GM10266 (cell line): ENCODE measurements around the gene LITAF.
A peak's percentile ranks its signal among the peaks of the same experiment; 100 is the strongest.
"Not testable (repeated sequence)": the region's sequence is repeated elsewhere in the genome, so short reads cannot be mapped to it uniquely, and the experiment has no call there.

Experiments used
- DNase-seq: peaks from one replicate; pipeline ENCODE4 v3.0.0; 2012; ENCODE audit errors: extremely low spot score
- TF ChIP-seq, protein P1 (sequence below): IDR thresholded peaks from 2 replicates; pipeline ENCODE4 v1.5.1; 2012; ENCODE audit warnings: mild to moderate bottlenecking, low read depth; ENCODE audit not compliant: control insufficient read depth, insufficient read depth; ENCODE audit errors: missing control alignments

Gene LITAF

DNA sequence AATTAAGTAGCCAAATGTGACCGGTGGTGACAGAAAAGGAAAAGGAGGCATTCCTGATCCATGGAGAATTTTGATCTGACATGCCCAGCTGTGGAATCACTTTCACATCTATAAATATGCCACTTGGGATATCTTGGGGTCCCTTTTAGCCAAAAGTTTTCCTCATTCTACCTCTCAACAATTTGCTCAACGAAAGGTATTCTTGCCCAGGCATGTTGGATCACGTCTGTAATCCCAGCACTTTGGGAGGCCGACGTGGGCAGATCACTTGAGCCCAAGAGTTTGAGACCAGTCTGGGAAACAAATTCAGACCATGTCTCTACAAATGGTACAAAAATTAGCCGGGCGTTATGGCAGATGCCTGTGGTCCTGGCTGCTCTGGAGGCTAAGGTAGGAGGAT lies 24.3 kb downstream of the LITAF start:
- TF ChIP-seq, protein P1, sequence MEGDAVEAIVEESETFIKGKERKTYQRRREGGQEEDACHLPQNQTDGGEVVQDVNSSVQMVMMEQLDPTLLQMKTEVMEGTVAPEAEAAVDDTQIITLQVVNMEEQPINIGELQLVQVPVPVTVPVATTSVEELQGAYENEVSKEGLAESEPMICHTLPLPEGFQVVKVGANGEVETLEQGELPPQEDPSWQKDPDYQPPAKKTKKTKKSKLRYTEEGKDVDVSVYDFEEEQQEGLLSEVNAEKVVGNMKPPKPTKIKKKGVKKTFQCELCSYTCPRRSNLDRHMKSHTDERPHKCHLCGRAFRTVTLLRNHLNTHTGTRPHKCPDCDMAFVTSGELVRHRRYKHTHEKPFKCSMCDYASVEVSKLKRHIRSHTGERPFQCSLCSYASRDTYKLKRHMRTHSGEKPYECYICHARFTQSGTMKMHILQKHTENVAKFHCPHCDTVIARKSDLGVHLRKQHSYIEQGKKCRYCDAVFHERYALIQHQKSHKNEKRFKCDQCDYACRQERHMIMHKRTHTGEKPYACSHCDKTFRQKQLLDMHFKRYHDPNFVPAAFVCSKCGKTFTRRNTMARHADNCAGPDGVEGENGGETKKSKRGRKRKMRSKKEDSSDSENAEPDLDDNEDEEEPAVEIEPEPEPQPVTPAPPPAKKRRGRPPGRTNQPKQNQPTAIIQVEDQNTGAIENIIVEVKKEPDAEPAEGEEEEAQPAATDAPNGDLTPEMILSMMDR: no peak
- no peak for DNase-seq

DNA sequence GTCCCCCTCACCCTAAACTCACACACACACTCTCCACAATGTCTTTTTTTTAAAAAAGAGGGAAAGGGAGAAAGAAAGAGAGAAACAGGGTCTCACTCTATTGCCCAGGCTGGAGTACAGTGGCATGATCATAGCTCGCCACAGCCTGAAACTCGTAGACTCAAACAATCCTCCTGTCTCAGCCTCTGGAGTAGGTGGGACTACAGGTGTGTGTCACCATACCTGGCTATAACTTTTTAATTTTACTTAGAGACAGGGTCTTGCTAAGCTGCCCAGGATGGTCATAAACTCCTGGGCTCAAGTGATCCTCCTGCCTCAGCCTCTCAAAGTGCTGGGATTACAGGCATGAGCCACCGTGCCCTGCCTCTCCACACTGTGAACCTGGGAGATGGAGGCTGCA lies 24.9 kb downstream of the LITAF start:
- no peak for DNase-seq
- TF ChIP-seq, protein P1: no peak

DNA sequence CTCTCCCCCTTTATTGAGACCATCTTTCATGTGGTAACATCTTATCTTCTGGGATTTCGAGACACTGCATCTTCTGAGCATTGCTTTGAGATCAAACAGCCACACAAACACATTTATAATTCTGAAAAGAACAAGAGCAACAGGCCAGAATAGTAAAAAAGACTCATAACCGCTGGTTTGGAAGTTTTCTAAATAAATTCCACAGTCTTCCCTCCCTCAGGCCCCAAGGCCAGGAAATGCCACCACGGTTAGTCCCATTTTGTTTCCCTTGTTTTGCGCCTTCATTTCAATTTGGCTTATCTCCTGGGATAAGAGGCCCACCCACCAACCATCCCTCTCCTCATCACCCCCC lies 25.3 kb downstream of the LITAF start:
- TF ChIP-seq, protein P1: no peak
- no peak for DNase-seq

DNA sequence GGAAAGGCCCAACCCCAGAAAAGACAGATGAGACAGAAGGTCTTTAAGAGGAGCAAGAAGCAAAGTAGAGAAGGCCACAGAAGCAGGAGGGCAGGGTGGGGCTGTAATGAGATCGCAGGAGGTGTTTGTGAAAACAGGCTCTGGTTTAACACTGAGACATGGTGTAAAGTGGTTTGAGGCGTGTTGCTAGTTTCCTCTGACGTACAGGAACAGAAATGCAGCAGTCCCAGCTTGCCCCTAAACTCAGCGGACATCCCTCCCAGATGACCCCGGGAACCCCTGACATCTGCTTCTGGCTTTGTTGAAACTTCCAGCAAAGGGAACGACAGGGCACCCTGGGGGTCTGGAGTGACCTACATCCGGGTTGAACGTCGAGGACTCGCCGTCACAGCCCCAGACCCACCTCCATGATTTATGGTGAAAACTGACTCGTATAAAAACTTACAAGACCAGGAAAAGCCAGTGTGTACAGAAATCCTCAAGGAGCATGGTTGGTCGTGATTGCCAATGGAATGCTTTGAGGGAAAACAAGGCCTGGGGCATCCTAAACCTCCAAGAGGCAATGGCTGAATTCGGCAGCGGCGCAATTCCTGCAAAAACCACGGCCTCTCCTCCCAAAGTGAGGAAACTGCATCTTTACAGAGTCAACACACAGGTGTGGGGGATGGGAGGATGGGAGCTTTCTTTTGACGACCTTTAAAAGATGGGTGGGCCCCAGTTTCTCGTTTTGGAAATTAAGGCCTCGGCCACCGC lies 25.8 kb downstream of the LITAF start:
- DNase-seq: peak; percentile 46
- TF ChIP-seq, protein P1: no peak

DNA sequence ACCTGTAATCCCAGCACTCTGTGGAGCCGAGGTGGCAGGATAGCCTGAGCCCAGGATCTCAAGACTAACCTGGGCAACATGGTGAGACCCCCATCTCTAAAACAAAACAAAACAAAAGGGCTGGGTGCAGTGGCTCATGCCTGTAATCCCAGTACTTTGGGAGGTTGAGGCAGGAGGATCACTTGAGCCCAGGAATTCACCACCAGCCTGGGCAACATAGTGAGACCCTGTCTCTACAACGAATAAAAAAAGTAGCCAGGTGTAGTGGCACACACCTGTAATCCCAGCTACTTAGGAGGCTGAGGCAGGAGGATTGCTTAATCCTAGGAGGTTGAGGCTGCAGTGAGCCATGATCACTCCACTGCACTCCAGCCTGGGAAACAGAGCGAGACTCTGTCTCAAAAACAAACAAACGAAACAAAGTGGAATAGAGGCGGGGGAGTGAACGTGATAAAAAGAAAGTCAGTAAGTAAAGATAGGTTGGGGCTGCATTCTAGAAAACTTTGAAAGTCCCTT lies 28.4 kb downstream of the LITAF start:
- DNase-seq: not testable (repeated sequence)

DNA sequence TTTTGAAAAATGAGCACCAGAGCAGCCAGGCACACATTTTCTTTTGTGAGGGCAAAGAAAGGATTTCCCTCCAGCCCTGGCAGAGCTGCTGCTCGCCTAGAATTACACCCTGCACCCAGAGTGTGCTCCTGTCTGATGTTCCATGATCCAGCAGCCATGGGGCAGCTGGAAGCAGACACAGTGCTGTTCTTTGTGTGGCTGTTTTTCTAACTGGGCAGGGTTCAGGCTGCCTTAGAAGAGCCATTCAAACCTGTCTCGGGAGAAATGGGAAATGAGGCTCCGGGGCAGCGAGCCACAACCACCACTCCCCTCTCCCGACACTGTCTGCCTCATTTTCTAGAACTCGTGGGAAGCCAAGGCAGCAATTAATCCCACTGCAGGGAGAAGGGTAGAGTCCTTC lies 28.9 kb downstream of the LITAF start:
- TF ChIP-seq, protein P1: no peak
- no peak for DNase-seq

DNA sequence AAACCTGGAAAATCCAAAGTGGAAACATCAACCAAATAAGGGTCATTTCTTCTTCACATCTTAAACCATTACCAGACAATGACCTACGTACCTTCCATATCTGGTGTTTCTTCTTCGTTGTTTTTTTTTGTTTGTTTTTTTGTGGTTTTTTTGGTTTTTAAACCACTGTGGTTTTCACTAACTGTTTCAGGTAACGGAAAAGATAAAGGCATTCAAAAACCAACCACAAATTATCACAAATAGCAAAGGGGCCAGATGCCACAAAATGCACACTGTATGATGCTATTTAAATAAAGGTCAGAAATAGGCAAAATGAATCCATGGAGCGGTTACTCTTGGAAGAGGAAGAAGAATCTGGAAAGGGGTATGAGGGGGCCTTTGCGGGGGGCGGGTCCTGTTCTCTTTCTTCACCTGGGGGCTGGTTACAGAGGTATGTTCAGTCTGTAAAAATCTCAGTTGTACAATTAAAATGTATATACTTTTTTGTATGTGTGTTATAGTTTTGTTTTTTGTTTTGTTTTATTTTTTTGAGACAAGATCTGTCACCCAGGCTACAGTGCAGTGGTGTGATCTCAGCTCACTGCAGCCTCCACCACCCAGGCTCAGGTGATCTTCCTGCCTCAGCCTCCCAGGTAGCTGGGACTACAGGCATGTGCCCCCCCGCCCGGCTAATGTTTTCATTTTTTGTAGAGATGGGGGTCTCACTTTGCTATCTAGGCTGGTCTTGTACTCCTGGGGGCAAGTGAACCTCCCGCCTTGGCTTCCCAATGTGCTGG lies 29.6 kb downstream of the LITAF start:
- DNase-seq: no peak
- TF ChIP-seq, protein P1: no peak
